Measurements from ENCODE around the gene RRP1.
A peak's percentile ranks its signal among the peaks of the same experiment; 100 is the strongest.

The RRP1 gene

DNA sequence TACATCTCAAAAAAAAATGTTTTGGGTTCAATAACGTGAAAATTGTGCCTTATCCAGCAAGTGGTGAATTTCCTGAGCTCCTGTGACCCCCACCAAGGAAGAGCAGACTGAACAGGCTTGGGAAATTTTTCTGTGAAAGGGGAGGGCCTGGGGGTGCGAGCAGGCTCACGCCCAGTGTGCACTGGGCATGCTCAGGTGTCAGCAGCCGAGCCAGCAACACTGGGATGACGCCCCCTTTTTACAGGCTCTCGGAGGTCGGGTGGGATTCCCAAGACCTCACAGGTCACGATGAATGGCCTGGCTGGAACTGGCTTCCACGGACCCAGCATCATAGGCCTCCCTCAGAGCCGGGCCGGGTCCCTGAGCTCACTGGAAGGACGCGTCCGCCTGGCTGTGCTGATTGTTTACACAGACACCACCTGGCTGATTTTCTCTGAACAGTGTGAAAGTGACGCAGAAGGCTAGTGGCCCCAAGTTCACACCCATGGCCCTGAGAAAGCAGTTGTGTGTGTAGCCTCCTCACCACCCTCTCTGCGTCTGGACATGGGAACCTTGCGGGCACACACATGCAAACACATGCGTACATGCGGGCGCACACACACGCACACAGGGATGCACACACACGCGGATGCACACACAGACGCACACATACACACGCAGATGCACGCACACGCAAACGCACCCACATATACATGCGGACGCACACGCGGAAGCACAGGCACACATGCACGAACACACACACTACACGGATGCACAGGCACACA is 22.5 kb upstream of the RRP1 start:
- peaks cover 20% of the 10 kb centered on the region for H3K36me3 Mint-ChIP-seq (ENCODE audit: low read depth)
- H3K9me3 Mint-ChIP-seq, result no peaks in the 10 kb centered on the region
- H3K27ac Mint-ChIP-seq, result peak overlapping the region; percentile 22
- H3K4me1 Mint-ChIP-seq (ENCODE audit: low read depth), result peaks cover 5% of the 10 kb centered on the region
- H3K4me3 Mint-ChIP-seq, result no peak overlapping the region
- no peaks in the 10 kb centered on the region for H3K27me3 Mint-ChIP-seq
- DNase-seq, result no peak

DNA sequence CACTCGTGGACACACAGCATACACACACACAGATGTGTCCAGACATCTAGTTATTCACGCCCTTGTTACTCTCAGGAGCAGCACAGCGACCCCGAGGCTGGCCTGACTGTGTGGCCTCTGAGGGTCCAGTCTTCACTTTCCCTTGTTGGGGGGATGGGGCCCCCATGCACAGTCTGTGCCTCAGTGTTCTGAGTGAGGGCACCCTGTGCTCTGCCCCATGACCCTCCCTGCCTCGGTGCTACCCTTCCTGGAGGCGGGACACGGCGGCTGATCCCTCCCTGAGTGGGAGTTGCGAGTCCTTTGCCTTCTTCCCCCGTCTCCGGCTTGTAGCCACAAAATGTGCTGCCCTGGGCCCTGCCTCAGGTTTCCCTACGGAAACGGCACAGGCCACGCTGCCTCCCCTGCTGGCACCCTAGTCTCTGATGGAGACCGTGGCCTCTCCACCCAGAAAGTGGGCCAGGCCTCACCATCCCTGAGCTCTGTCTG is 21.8 kb upstream of the RRP1 start:
- Mint-ChIP-seq H3K4me3 (no peak overlapping the region), H3K36me3 (ENCODE audit: low read depth) (peaks cover 18% of the 10 kb centered on the region), H3K9me3 (no peaks in the 10 kb centered on the region), H3K27me3 (no peaks in the 10 kb centered on the region), H3K27ac (peak overlapping the region; percentile 22), H3K4me1 (ENCODE audit: low read depth) (peaks cover 5% of the 10 kb centered on the region)
- DNase-seq, result no peak

DNA sequence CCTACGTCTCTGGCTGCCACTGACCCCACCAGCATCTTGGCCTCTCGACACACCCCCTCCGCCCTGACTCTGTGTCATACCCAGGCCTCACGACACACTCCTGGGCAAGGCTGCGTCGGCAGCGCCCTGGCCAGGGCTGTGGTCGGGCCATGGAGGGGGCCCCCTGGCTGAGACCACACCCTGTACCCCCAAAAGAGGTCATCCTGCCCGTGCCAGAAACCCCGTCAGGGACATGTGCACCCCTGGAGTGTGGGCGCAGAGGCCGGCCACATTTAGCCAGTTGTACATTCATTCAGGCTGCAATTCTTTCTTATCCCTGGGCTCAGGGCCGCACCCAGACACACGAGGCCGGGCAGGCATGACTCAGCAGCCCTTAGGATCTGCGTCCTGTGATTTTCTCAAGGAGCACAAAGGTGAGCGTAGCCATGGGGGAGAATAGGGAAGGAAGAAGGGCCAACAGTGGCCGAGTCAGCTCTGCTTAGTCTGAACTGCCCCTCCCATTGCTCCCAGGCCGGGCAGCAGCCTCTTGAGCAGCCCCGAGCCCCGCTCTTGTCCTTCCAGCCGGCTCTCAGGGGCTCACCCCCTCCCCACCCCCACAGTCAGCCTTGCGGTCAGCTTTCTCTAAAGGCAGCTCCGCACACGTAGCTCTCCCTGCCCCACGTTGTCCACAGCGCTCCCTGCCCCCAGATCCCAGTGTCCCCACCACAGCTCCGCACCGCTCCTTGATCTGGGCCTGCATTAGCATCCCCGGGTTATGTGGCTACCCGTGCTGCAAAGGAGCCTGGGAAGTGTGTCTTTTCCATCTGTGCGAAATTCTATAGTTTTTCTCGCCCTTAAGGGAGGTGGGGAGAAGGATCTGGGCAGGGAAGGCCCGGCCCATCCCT is 21.2 kb upstream of the RRP1 start:
- Mint-ChIP-seq H3K27ac (peak overlapping the region; percentile 18), H3K27me3 (no peaks in the 10 kb centered on the region), H3K4me3 (no peak overlapping the region), H3K9me3 (no peaks in the 10 kb centered on the region), H3K4me1 (ENCODE audit: low read depth) (peaks cover 7% of the 10 kb centered on the region), H3K36me3 (ENCODE audit: low read depth) (peaks cover 17% of the 10 kb centered on the region)
- DNase-seq, result no peak

DNA sequence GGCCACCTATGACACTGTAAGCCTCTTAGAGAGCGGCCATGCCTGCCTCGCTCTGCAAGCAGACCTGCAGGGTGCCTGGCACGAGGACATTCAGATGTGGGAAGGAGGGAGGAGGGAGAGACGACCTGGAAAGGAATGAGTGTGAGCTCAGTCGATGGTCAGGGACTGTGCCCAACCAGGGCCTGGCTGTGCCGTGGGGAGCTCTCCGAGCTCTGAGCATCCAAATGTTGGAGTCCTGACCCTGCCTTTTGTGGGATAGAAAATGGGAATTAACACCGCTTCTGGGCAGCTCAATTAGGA is 20.6 kb upstream of the RRP1 start:
- Mint-ChIP-seq H3K27me3 (no peaks in the 10 kb centered on the region), H3K27ac (no peak overlapping the region), H3K4me1 (ENCODE audit: low read depth) (peaks cover 11% of the 10 kb centered on the region), H3K36me3 (ENCODE audit: low read depth) (peaks cover 20% of the 10 kb centered on the region), H3K9me3 (no peaks in the 10 kb centered on the region), H3K4me3 (no peak overlapping the region)
- DNase-seq, result no peak

DNA sequence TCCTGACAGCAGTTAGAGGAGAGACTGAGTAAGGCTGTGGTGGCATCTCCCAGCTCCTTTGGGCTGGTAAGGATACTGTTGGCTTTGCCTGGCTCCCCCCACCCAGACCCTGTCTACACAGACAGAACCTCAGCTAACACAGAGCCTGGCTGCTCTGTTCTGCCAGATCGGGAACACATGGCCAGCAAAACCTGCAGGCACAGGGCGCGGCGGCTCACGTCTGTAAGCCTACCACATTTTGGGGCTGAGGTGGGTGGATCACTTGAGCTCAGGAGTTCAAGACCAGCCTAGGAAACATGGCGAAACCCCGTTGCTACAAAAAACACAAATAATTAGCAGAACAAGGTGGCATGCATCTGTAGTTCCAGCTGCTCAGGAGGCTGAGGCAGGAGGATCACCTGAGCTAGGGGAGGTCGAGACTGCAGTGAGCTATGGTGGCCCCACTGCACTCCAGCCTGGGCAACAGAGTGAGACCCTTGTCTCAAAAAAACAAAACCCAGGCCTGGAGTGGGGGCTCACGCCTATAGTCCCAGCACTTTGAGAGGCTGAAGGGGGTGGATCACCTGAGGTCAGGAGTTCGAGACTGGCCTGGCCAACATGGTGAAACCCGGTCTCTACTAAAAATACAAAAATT is 19.9 kb upstream of the RRP1 start:
- Mint-ChIP-seq H3K4me3 (no peak overlapping the region), H3K27ac (no peak overlapping the region), H3K4me1 (ENCODE audit: low read depth) (peaks cover 15% of the 10 kb centered on the region), H3K36me3 (ENCODE audit: low read depth) (peaks cover 26% of the 10 kb centered on the region), H3K9me3 (no peaks in the 10 kb centered on the region), H3K27me3 (no peaks in the 10 kb centered on the region)
- no peak for DNase-seq

DNA sequence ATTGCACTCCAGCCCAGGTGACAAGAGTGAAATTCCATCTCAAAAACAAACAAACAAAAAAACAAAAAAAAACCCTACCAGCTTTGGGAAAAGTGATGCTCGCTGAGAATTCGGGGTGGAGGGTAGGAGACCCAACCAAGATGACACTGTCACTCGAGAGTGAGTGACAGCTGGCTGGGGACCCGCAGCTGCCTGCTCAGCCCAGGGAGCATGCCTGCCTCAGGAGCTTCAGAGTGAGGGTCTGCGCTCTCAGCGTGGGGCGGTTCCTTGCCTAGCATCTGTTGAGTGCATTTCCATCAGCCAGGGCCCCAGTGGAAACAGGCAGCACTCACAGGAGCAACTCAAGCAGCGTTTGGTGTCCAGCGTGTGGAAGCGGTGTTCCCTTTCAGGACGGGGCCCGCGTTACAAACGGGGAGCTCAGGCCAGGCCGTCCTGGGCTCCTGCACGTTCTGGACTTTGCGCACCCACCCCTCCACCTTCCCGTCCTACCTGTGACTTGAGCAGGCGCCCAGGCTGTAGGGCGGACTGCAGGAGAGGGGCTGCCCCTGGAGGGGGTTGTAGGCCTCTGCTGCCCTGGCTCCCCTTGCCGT is 19.2 kb upstream of the RRP1 start:
- no peaks in the 10 kb centered on the region for H3K9me3 Mint-ChIP-seq
- H3K36me3 Mint-ChIP-seq (ENCODE audit: low read depth), result peaks cover 32% of the 10 kb centered on the region
- no peak overlapping the region for H3K4me3 Mint-ChIP-seq
- H3K4me1 Mint-ChIP-seq (ENCODE audit: low read depth), result peaks cover 22% of the 10 kb centered on the region
- no peaks in the 10 kb centered on the region for H3K27me3 Mint-ChIP-seq
- H3K27ac Mint-ChIP-seq, result no peak overlapping the region
- no peak for DNase-seq

DNA sequence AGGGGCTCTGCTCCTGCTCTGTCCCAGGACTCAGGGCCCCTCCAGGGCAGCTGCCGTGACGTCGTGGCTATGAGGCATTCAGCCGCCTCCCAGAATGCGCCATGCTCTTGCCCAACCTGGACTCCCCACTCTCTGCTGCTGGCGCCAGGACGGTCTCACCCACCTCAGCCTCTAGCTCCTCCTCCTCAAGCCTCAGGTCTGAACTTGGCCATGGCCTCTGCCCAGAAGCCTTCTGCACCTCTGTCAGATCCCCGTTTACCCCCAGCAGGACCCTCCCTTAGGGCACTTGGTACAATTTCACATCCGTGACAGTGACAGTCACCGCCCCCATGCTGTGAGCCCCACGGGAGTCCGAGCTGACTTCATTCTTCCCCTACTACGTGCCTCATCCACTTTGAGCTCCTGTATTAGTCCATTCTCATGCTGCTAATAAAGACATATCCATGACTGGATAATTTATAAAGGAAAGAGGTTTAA is 18.1 kb upstream of the RRP1 start:
- H3K27me3 Mint-ChIP-seq, result no peaks in the 10 kb centered on the region
- peaks cover 27% of the 10 kb centered on the region for H3K4me1 Mint-ChIP-seq (ENCODE audit: low read depth)
- no peak for DNase-seq
- no peak overlapping the region for H3K4me3 Mint-ChIP-seq
- peaks cover 37% of the 10 kb centered on the region for H3K36me3 Mint-ChIP-seq (ENCODE audit: low read depth)
- no peaks in the 10 kb centered on the region for H3K9me3 Mint-ChIP-seq
- peak overlapping the region; percentile 27 for H3K27ac Mint-ChIP-seq

DNA sequence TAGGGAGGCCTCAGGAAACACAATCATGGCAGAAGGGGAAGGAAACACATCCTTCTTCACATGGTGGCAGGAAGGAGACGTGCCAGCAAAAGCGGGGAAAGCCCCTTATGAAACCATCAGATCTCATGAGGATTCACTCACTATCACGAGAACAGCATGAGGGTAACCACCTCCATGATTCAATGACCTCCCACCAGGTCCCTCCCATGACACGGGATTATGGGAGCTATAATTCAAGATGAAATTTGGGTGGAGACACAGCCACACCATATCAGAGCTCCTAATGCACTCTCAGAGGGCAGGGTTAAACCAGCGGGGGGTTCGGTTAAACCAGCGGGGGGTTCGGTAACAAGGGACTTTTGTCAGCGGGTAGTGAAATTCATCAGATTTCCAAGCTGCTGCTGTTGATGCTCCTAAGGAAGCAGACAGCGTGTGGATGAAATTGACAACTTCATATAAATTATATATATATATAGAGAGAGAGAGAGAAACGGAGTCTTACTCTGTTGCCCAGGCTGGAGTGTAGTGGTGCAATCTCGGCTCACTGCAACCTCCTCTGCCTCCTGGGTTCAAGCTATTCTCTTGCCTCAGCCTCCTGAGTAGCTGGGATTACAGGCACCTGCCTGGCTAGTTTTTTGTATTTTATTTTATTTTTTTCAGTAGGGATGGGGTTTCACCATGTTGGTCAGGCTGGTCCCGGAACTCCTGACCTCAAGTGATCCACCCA is 17.5 kb upstream of the RRP1 start:
- DNase-seq, result no peak

DNA sequence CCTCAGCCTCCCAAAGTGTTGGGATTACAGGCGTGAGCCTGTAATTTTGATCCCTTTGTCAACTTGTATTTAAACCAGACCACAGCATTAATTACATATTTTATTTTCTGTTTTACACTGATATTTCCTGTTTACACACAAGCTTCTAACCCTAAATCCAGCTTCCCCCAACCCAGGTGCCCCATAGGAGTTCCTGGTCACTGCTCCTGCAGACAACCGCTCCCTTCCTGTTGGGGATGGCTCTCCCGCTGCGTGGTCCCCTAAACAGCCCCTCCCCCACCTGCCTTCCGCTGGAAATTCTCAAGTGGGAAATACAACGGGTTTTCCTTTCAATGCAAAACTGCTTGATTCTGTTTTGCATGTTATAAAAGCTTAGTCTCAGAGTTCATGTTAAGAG is 17.0 kb upstream of the RRP1 start:
- no peak for DNase-seq
- Mint-ChIP-seq H3K9me3 (no peaks in the 10 kb centered on the region), H3K4me3 (no peak overlapping the region), H3K27me3 (no peaks in the 10 kb centered on the region), H3K4me1 (ENCODE audit: low read depth) (peaks cover 28% of the 10 kb centered on the region), H3K27ac (no peak overlapping the region), H3K36me3 (ENCODE audit: low read depth) (peaks cover 37% of the 10 kb centered on the region)

More for the DNA sequence above, 17.5 kb upstream of the RRP1 start:
- Mint-ChIP-seq H3K27ac (peak overlapping the region; percentile 27), H3K27me3 (no peaks in the 10 kb centered on the region), H3K4me3 (no peak overlapping the region), H3K4me1 (ENCODE audit: low read depth) (peaks cover 27% of the 10 kb centered on the region), H3K36me3 (ENCODE audit: low read depth) (peaks cover 37% of the 10 kb centered on the region), H3K9me3 (no peaks in the 10 kb centered on the region)

DNA sequence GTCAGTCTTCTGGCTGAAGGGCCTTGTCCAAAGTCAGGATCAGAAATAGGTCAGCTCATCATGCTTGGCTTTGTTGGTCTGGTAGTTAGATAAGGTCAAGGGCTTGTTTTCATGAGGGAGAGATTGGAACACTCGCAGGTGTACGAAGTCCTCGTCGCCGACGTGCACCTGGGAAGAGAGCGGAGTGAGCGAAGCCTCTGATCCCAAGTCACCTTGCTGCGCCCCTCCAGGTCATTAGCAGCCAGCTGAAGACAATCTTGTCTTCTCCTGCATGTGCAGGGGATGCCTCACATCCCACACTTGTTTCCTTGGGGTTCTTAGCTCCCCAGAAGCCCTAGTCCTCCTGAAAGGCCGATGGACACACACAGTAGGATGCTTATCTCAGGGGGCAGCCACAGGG is 15.2 kb upstream of the RRP1 start:
- Mint-ChIP-seq H3K36me3 (ENCODE audit: low read depth) (peaks cover 37% of the 10 kb centered on the region), H3K9me3 (no peaks in the 10 kb centered on the region), H3K27me3 (no peaks in the 10 kb centered on the region), H3K4me3 (peak overlapping the region; percentile 94), H3K4me1 (ENCODE audit: low read depth) (peaks cover 43% of the 10 kb centered on the region), H3K27ac (no peak overlapping the region)
- DNase-seq, result no peak

DNA sequence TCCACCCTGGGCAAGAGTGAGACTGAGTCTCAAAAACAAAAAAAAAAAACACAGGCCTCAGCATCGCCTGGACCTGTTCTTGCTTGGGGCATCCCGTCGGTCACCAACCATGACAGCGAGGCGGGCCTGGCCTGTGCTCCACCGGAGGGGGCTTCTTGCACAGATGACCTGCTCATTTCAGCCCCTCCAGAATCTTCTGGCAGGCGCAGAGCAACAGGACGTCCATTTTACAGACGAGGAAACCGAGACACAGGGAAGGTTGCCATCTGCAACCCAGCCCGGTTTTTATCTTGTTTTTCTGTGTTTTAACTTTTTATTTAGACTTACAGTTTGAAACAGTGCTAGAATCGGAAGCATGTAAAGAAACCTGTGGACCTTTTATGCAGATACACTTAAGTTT is 14.2 kb upstream of the RRP1 start:
- no peak for DNase-seq
- Mint-ChIP-seq H3K27me3 (no peaks in the 10 kb centered on the region), H3K9me3 (no peaks in the 10 kb centered on the region), H3K4me1 (ENCODE audit: low read depth) (peaks cover 48% of the 10 kb centered on the region), H3K4me3 (peak overlapping the region; percentile 94), H3K27ac (peak overlapping the region; percentile 88), H3K36me3 (ENCODE audit: low read depth) (peaks cover 37% of the 10 kb centered on the region)

DNA sequence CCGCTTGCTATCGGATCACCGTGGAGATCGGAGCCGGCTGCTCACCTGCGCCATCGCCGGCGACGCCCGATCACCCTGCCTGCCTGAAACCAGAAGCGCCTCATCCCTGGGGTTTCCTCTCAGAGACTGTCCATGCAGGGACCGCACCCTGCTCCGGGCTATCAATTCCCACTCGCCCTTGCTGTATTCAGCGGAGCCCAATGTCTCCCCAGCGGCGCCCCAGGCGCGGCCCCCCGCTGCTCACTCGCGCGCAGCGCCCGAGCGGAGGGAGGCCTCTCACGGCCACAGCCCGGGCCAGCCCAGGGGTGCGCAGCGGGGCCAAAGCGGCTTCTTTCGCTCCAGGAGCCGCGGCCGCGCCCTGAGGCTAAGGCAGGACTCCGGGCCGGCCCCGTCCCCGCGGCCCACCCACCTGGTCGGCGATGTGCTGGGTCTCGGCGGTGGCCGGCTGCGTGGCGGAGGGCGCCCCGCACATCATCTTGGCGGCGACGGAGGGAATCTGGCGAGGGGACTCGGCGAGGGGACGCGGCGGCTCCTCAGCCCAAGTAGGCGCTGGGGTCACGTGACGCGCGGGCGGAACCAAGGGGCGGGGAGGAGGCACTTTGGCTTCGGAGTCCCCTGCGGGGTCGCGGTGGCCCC is 13.5 kb upstream of the RRP1 start, which contains the start of gene CSTB:
Gene CSTB, minus strand, starts transcription at position 514 of the 636 bp plus-strand sequence. Its CDS starts 39 bp downstream, at position 475.
- Mint-ChIP-seq H3K4me3 (peak within 1 kb of the TSS; percentile 94), H3K27ac (peak within 1 kb of the TSS; percentile 88), H3K36me3 (ENCODE audit: low read depth) (peaks cover 37% of the 10 kb centered on the region), H3K9me3 (no peaks in the 10 kb centered on the region), H3K27me3 (no peaks in the 10 kb centered on the region), H3K4me1 (ENCODE audit: low read depth) (peaks cover 51% of the 10 kb centered on the region)
- DNase-seq, result peak; percentile 92

DNA sequence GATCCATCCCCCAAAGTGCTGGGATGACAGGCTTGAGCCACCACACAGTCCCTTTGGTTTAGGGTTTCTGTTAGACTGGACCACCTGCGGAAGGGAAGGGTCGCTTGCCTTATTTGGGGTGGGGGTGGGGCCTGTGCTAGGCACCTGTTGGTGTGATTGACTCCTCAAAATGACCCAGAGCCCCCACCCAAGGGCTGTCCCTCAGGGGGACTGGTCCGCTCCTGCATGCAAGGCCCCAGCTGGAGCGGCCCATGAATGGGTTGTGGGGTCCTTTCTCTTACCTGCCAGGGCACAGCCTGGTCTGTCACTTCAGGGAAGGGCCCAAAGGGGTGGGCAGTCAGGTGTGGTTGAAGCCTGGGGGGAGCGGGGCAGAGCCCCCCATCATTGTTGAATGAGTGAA is 11.4 kb upstream of the RRP1 start:
- DNase-seq, result no peak
- Mint-ChIP-seq H3K27me3 (no peaks in the 10 kb centered on the region), H3K36me3 (ENCODE audit: low read depth) (peaks cover 26% of the 10 kb centered on the region), H3K4me3 (no peak overlapping the region), H3K4me1 (ENCODE audit: low read depth) (peaks cover 58% of the 10 kb centered on the region), H3K9me3 (no peaks in the 10 kb centered on the region), H3K27ac (peak overlapping the region; percentile 51)

All from activated T-cell treated with anti-CD3 and anti-CD28 coated beads, Interleukin-2, amount 50 U/mL, for 24 hours (primary cell).